PC-3 (cell line): ENCODE measurements around the gene POLR2B.

ENCODE experiments used
- EZH2 ChIP-seq: fragments of 300-600 bp; sonication (generic); IDR thresholded peaks from one replicate; pipeline ENCODE4 v1.6.1; 2017; ENCODE audit warnings: antibody characterized with exemption, mild to moderate bottlenecking, low read length; ENCODE audit not compliant: unreplicated experiment
- TF ChIP-seq, protein P1 (sequence below): fragments of 300-600 bp; sonication (generic); conservative IDR thresholded peaks from 2 replicates; pipeline ENCODE4 v1.5.1; 2017; ENCODE audit warnings: antibody characterized with exemption, low read depth, mild to moderate bottlenecking, low read length

GRCh38 chr4:57044279-57044678 lies 65.6 kb downstream of the POLR2B start:
- TF ChIP-seq, protein P1, sequence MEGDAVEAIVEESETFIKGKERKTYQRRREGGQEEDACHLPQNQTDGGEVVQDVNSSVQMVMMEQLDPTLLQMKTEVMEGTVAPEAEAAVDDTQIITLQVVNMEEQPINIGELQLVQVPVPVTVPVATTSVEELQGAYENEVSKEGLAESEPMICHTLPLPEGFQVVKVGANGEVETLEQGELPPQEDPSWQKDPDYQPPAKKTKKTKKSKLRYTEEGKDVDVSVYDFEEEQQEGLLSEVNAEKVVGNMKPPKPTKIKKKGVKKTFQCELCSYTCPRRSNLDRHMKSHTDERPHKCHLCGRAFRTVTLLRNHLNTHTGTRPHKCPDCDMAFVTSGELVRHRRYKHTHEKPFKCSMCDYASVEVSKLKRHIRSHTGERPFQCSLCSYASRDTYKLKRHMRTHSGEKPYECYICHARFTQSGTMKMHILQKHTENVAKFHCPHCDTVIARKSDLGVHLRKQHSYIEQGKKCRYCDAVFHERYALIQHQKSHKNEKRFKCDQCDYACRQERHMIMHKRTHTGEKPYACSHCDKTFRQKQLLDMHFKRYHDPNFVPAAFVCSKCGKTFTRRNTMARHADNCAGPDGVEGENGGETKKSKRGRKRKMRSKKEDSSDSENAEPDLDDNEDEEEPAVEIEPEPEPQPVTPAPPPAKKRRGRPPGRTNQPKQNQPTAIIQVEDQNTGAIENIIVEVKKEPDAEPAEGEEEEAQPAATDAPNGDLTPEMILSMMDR, result no peak
- TF ChIP-seq EZH2, result no peak
